Activated CD4-positive, CD25-positive, alpha-beta regulatory T cell treated with anti-CD3 and anti-CD28 coated beads, Interleukin-2, amount 50 U/mL, for 16 hours (primary cell): Measurements from ENCODE around the gene GBGT1.
"Not testable (repeated sequence)": the region's sequence is repeated elsewhere in the genome, so short reads cannot be mapped to it uniquely, and the experiment has no call there.

Experiments used
- DNase-seq: peaks from one replicate; pipeline ENCODE4 v3.0.0-alpha.2; 2020; ENCODE audit warnings: low read depth, low spot score

The GBGT1 gene

GRCh38 chr9:133195029-133195428 lies 31.3 kb upstream of the GBGT1 start:
- DNase-seq = no peak

GRCh38 chr9:133194597-133194996 lies 30.9 kb upstream of the GBGT1 start:
- DNase-seq = no peak

DNA sequence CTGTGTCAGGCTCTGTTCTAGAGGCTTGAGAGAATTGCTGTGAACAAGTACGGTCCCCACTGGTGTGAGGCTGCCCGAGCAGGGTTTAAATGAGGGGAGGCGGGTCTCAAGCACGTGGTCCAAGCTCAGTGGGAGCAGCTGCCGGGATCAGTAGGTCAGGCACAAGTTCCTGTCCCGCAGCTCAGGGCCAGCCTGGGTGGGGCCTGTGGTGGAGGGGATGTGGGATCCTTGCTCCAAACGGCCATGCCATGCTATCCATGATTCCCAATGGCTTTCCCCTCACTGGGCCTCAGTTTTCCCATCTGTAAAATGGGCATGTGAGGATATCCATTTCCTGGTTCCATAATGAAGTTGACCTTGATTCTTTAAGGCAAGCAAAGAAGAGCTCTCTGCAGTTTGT lies 28.3 kb upstream of the GBGT1 start:
- no peak for DNase-seq

GRCh38 chr9:133189826-133190225 lies 26.1 kb upstream of the GBGT1 start:
- DNase-seq = no peak

DNA sequence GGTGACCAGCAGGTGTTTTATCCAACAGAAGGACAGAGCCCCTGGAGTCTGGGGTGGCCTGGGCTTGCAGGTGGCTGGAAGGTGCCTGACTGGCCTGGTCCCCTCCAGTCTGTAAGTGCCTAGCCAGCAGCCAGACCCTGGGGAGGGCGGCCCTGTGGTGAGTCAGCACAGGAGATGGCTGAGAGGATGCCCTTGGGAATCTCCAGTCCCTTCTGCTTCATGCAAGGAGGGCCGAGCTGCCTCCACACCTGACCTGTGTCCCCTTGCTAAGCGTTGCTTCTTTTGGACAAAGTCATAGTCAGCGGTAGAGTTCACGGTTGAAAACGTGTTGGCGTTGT lies 25.1 kb upstream of the GBGT1 start:
- no peak for DNase-seq

DNA sequence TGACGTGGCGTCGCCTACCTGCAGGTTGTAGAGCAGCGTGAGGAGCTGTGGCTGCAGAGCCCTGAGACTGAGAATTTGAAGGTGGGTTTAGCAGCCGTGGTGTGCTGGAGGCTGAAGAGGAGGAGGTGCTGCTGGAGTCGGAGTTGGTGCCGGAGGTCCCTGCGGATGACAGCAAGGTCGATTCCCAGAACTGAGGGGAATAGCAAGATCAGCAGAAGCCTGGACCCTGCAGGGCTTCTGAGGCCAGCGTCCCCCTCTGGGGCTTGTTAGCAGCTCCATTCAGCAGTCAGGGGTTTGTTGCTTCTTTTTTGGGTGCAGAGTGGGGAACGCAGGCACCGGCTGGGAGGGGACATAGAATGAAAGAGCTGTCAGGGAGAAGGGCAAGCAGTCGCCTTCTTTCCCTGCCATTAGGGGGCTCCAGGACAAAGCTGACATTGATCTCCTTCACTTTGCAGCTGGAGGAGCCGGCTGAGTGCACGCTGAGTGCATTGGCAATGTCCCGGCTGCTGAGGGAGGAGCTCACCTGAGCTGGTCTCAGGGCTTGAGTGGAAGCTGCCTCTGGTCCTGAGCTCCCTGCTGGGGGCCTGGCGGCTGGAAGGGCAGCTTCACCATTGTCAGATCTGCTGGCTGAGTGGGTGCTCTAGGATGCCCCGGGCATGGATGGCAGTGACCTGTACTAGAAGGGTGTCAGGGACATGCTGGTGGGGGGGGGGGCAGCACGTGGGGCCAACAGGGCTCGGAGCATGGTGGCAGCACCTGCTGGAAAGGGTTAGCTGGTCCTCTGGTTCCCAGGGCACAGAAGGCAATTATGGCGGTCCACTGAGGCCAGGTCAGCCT lies 24.5 kb upstream of the GBGT1 start:
- no peak for DNase-seq

DNA sequence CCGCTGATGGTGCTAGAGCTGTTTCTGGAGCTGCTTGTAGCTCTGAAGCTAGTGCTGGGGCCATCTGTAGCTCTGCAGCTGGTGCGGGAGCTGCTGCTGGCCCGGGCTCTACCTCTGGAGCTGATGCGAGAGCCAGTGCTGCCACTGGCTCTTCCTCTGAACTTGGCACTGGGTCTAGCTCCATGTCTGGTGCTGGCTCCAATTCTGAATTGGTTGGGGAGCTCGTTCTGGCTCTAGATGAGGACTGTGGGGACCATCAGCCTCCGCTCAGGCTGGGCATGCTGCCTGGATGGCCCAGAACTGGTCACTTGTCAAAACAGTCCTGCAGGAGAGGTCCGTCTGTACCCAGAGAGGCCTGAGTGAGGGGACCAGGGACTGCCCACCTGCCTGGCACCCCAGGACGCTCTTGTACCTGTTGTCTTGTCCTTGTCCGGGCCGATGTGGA lies 23.9 kb upstream of the GBGT1 start:
- no peak for DNase-seq

DNA sequence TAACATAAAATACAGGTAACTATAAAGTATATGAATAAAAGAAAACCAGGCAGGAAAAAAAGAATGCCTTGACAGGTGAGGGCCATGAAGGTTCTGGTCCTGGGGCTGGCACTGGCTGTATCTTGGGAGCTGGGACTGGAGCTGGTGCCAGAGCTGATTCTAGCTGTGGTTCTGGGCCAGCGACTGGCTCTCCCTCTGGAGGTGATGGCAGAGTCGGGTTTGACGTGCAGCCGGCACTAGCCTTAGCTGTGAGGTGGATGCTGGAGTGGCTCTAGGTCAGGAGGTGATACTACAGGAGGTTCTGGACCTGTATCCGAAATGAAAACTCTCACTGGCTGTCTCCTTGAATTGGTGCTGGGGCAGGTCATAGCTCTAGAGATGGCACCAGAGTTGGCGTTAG lies 23.0 kb upstream of the GBGT1 start:
- DNase-seq = no peak

DNA sequence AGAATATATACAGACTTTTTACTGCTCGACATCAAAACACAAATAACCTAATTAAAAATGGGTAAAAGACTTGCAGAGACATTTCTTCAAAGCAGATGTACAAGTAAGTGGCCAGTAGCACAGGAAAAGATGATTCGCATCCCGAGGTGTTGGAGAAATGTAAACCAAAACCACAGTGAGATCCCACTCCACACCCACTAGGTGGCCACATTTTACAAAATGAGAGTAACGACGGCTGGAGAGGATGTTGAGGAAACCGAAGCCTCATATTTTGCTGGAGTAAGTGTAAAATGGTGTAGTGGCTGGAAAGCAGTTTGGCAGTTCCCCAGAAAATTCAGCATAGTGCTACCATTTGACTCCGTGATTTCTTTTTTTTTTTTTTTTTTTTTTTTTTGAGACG lies 21.3 kb upstream of the GBGT1 start:
- no peak for DNase-seq

- DNase-seq = no peak
Observed at GRCh38 chr9:133182151-133182550, 18.4 kb upstream of the GBGT1 start.

DNA sequence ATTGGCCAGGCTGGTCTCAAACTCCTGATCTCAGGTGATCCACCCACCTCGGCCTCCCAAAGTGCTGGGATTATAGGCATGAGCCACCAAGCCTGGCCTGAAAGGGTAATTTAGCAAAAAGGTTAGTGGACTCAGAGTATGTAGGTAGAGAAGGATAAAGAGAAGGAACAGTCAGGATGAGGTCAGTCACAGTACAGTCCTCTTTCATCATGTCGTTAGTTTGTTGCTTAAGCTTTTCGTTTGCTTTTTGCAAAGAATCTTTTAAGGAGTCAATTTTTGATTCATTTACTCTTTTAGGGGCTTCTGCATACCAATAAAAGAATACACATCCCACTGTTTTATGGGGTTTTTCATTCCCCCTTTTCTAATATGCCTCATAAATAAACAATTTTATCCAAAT lies 17.8 kb upstream of the GBGT1 start:
- no peak for DNase-seq

- no peak for DNase-seq
Observed at GRCh38 chr9:133180953-133181352, 17.2 kb upstream of the GBGT1 start.

GRCh38 chr9:133173056-133173455 lies 9.3 kb upstream of the GBGT1 start:
- DNase-seq = no peak

DNA sequence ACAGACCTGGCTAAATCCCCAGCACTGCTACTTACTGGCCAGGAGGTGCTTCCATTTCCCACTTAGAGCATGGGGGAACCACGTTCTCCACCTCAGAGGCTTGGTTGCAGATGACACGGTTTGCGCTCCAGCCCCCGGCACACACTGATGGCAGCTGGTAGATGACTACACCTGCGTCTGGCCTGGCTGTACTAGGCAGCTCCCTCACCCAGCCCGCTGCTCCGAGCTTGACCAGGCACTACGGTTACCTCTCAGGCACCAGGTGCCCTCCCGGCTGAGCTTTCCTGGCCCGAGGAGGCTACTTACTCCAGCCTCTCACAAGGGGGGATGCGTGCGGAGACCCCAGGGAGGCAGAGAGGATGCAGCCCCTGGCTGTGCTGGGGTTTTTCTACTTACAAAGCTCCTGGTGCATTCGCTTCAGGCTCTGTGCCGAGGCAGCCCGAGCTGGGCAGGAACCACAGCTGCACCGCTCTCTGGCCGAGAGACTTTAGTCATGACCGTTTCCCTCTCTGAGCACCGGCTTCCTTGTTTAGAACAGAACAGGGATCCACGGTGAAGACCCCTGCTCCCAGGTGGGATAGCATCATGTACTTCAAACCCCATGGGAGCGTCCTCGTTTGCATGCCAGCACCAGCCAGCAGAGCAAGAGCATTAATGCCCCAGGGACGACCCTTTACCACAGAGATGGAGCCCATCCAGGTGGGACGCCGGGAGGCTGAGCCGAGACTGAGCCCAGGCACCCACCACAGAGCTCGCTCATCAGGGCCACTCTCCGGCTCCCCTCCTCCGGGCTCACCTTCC lies 7.6 kb upstream of the GBGT1 start:
- DNase-seq = no peak

- DNase-seq = no peak
Observed at GRCh38 chr9:133170716-133171115, 7.0 kb upstream of the GBGT1 start.

DNA sequence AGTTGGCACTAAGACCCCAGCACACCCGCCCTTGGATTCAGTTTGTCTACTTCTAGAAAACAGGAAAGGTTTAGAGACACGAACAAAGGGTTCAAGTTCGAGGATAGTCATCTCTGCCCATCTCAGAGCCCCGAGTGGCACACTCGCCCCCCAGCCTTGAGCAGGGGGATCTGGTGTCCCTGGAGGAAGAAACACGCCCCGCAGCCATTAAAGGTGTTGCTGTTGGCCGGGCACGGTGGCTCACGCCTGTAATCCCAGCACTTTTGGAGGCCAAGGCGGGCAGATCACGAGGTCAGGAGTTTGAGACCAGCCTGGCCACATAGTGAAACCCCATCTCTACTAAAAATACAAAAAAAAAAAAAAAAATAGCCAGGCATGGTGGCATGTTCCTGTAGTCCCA lies 6.0 kb upstream of the GBGT1 start:
- not testable (repeated sequence) for DNase-seq

- no peak for DNase-seq
Observed at GRCh38 chr9:133169102-133169501, 5.4 kb upstream of the GBGT1 start.

DNA sequence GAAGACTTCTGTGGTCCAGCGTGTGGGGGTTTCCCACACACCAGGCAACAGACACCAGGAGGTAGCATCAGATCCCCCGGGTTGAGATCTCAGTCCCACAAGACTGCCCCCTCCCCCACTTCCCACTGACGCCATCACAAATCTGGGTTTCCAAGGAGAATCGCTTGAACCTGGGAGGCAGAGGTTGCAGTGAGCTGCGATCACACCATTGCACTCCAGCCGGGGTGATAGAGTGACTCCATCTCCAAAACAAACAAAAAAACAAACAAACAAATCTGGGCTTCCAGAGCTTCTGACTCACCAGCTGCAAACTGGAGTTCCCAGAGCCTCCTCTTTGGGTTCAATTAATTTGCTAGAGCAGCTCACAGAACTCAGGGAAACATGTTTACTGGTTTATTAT lies 4.7 kb upstream of the GBGT1 start:
- no peak for DNase-seq

- DNase-seq = no peak
Observed at GRCh38 chr9:133167769-133168168, 4.1 kb upstream of the GBGT1 start.

- DNase-seq = no peak
Observed at GRCh38 chr9:133167096-133167730, 3.5 kb upstream of the GBGT1 start.

DNA sequence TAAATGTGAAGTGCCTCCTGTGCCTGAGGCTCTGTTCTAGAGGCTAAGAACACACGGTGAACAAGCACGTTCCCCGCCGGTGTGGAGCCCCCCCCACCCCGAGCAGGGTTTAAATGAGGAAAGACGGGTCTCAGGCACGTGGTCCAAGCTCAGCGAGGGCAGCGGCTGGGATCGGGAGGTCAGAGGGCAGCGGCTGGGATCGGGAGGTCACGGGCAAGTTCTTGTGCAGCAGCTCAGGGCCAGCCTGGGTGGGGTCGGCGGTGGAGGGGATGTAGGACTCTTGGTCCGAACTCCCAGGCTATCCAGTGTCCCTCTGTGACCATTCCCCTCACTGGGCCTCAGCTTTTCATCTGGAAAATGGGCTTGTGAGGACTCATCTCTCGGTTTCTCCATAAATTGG lies 2.7 kb upstream of the GBGT1 start:
- no peak for DNase-seq

DNA sequence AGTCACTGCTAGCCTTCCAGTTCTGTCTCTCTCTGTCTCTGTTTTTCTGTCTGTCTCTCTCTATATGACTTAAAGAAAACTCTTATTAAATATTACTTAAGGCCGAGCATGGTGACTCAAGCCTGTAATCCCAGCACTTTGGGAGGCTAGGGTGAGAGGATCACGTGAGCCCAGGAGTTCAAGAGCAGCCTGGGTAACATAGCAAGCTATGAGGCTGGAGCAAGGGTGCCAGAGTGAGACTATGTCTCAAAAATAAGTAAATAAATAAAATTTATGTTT lies 1.7 kb upstream of the GBGT1 start:
- no peak for DNase-seq

DNA sequence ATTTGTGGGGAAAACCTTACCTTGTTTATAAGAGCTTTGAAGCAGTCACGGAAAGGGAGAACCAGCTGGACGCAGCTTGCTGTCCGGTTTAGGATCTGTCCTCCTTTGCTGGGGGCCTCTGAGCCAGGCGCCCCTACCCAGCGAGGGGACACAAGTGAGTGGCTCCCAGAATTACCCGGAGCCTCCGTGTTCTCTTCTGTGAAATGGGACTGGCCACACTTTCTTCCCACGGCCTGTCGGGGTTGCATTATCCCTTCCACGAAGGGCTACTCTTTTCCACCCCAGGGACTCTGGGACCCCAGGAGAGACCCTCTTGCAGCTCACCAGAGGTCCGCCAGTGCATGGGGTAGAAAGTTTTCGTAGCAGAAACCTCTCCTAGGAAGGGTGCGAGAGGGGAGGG lies 477 bp upstream of the GBGT1 start:
- DNase-seq = no peak
